Measurements from ENCODE around the gene TINCR.

DNA sequence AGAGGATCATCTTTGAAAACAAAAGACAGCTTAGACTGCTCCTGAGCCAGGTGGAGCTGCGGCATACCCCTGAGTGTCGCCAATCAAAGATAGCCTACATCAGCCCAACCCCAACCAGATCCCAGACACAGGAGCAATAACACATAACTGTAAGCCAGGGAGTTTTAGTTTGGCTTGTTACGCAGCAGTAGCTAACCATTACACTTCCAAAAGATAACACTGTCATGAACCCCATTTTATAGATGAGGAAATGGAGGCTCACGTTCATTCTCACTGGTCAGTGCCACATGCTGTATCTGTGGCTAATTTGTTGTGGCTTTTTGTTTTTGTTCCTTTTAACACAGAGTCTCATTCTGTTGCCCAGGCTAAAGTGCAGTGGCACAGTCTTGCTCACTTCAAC lies 47.3 kb downstream of the TINCR start:
- TF ChIP-seq CTCF (IDR thresholded peaks at IDR 0.05), result no peak
- TF ChIP-seq POLR2A (IDR thresholded peaks at IDR 0.05), result no peak

All from lower leg skin (tissue), 3 donors.